Measurements from ENCODE around the gene LIN7C.

LIN7C gene

GRCh38 chr11:27532652-27533325, 26.2 kb upstream of the LIN7C start:
- Histone ChIP-seq H3K27me3 (no peaks in the 10 kb centered on the region), H3K36me3 (no peaks in the 10 kb centered on the region), H3K27ac (no peak overlapping the region), H3K4me1 (ENCODE audit: control insufficient read depth in 1 of 2, insufficient read depth in 1 of 2, low read depth in 1 of 2, low read length in 1 of 2) (no peaks in the 10 kb centered on the region), H3K9me3 (no peaks in the 10 kb centered on the region), H3K4me3 (ENCODE audit: low read depth in 1 of 2, low read length in 1 of 2) (no peak overlapping the region)
- no peak for TF ChIP-seq CTCF (IDR thresholded peaks at IDR 0.05)

- Histone ChIP-seq H3K27ac (no peak overlapping the region), H3K4me1 (ENCODE audit: control insufficient read depth in 1 of 2, insufficient read depth in 1 of 2, low read depth in 1 of 2, low read length in 1 of 2) (no peaks in the 10 kb centered on the region), H3K27me3 (no peaks in the 10 kb centered on the region), H3K9me3 (no peaks in the 10 kb centered on the region), H3K36me3 (no peaks in the 10 kb centered on the region), H3K4me3 (ENCODE audit: low read depth in 1 of 2, low read length in 1 of 2) (no peak overlapping the region)
- TF ChIP-seq CTCF (IDR thresholded peaks at IDR 0.05): no peak
These were observed 22.1 kb upstream of the LIN7C start for GRCh38 chr11:27528712-27529111.

GRCh38 chr11:27526535-27526934, 20.0 kb upstream of the LIN7C start:
- Histone ChIP-seq H3K9me3 (no peaks in the 10 kb centered on the region), H3K27me3 (no peaks in the 10 kb centered on the region), H3K36me3 (no peaks in the 10 kb centered on the region), H3K4me1 (ENCODE audit: control insufficient read depth in 1 of 2, insufficient read depth in 1 of 2, low read depth in 1 of 2, low read length in 1 of 2) (no peaks in the 10 kb centered on the region), H3K4me3 (ENCODE audit: low read depth in 1 of 2, low read length in 1 of 2) (no peak overlapping the region), H3K27ac (no peak overlapping the region)
- no peak for TF ChIP-seq CTCF (IDR thresholded peaks at IDR 0.05)

- TF ChIP-seq CTCF (IDR thresholded peaks at IDR 0.05): no peak
- H3K4me3 ChIP-seq (ENCODE audit: low read depth in 1 of 2, low read length in 1 of 2): no peak overlapping the region
- H3K36me3 ChIP-seq: no peaks in the 10 kb centered on the region
- H3K27ac ChIP-seq: no peak overlapping the region
- no peaks in the 10 kb centered on the region for H3K9me3 ChIP-seq
- no peaks in the 10 kb centered on the region for H3K27me3 ChIP-seq
- no peaks in the 10 kb centered on the region for H3K4me1 ChIP-seq (ENCODE audit: control insufficient read depth in 1 of 2, insufficient read depth in 1 of 2, low read depth in 1 of 2, low read length in 1 of 2)
These were observed 19.4 kb upstream of the LIN7C start for GRCh38 chr11:27525824-27526516.

GRCh38 chr11:27524155-27524554, 17.6 kb upstream of the LIN7C start:
- Histone ChIP-seq H3K4me1 (ENCODE audit: control insufficient read depth in 1 of 2, insufficient read depth in 1 of 2, low read depth in 1 of 2, low read length in 1 of 2) (no peaks in the 10 kb centered on the region), H3K4me3 (ENCODE audit: low read depth in 1 of 2, low read length in 1 of 2) (no peak overlapping the region), H3K36me3 (no peaks in the 10 kb centered on the region), H3K9me3 (no peaks in the 10 kb centered on the region), H3K27ac (no peak overlapping the region), H3K27me3 (no peaks in the 10 kb centered on the region)
- TF ChIP-seq CTCF (IDR thresholded peaks at IDR 0.05): no peak

All from neutrophil (primary cell).